Epithelial cell of esophagus (primary cell): ENCODE results near the gene ADAM30.

Source experiments
- DNase-seq: peaks from one replicate; pipeline ENCODE4 v3.0.0; 2010; ENCODE audit warnings: low read depth
- H3K4me3 ChIP-seq: 2 replicates; pipeline ENCODE4 v1.5.1; 2011; ENCODE audit warnings: mild to moderate bottlenecking, low read length, control low read depth
- CTCF ChIP-seq: IDR thresholded peaks from 2 replicates; pipeline ENCODE4 v1.5.1; 2011; ENCODE audit warnings: low read depth, mild to moderate bottlenecking, low read length, control low read depth, inconsistent platforms; ENCODE audit not compliant: insufficient read depth; ENCODE audit errors: missing control alignments

The ADAM30 gene

DNA sequence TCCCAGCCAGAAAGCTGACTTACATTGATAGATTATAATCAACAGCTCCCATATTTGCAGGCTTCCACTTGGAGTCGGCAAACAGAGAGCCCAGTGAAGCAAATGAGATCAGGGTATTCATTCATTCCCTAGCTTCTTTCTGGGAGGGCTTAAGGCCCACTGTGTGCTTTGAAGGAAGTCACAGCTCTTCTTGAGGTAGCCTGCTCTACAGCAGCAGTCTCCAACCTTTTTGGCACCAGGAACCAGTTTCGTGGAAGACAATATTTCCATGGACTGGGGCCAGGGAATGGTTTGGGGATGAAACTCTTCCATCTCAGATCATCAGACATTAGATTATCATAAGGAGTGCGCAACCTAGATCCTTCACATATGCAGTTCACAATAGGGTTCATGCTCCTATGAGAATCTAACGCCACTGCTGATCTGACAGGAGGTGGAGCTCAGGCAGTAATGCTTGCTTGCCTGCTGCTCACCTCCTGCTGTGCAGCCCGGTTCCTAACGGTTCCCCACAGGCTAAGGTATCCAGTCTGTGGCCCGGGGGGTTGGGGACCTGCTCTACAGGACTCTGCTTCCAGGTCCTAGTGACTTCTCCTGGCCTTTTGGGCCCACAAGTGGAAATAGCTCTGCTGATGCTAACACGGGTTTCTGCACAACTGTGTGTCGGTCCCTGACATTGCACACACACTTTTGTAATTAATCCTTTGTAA, 13.7 kb upstream of the ADAM30 start:
- no peak overlapping the region for H3K4me3 ChIP-seq
- TF ChIP-seq CTCF: no peak
- no peak for DNase-seq

GRCh38 chr1:119908661-119909060, 12.3 kb upstream of the ADAM30 start:
- H3K4me3 ChIP-seq: no peak overlapping the region
- DNase-seq: no peak
- no peak for TF ChIP-seq CTCF

DNA sequence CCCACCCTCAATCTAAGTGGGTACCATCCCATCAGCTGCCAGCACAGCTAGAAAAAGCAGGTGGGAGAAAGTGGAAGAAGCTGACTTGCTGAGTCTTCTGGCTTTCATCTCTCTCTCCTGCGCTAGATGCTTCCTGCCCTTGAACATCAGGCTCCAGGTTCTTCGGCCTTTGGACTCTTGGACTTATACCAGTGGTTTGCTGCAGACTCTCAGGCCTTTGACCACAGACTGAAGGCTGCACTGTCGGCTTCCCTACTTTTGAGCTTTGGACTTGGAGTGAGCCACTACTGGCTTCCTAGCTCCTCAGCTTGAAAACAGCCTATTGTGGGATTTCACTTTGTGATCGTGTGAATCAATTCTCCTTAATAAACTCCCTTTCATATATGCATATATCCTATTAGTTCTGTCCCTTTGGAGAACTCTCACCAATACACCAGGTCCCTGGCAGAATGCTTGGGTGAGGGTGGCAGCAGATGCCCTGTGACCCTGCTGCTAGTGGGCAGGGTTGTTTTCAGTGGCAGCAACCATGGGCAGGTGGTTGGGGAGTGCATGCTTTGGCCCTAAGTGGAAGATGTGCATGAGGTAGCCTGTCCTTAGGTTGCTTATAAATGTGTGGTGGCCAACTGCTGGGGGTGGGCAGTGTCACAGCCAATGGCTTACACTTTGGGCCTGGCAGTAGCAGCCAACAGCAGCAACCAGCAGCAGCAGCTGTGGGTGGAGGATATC, 10.8 kb upstream of the ADAM30 start:
- no peak for DNase-seq
- H3K4me3 ChIP-seq: no peak overlapping the region
- no peak for TF ChIP-seq CTCF

- no peak overlapping the region for H3K4me3 ChIP-seq
- TF ChIP-seq CTCF: no peak
- DNase-seq: peak; percentile 26
Measured at GRCh38 chr1:119903443-119903835, 7.1 kb upstream of the ADAM30 start.

DNA sequence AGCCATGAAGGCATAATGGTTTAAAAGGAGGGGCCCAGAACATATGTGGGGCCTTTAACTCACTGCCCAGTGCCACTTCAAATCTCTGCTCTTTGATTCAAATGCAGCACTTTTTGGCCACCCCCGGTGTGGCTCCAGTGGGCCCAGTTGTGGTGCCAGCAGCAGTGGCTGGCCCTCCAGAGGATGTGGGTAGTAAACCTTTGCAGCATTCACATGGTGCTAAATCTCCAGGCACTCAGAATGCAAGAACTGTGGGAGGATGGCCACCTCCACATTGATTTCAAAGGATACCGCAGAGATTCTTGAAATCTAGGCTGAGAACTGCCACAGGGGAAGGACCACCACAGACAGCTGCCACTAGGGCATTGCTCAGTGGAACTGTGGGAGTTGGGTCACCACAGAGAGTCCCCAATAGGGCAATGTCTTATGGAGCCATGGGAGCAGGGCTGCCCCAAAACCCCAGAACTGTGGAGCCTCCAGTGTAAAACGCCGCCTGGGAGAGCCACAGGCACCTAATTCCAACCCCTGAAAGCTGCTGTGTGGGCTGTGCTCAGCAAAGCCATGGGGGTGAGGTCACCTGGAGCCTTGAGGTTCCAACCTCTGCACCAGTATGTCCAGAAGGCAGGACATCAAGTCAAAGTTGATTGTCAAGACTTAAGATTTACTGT, 6.6 kb upstream of the ADAM30 start:
- no peak overlapping the region for H3K4me3 ChIP-seq
- no peak for DNase-seq
- TF ChIP-seq CTCF: no peak

GRCh38 chr1:119898981-119899720, 2.8 kb upstream of the ADAM30 start:
- DNase-seq: no peak
- no peak overlapping the region for H3K4me3 ChIP-seq
- no peak for TF ChIP-seq CTCF
